NCI-H1417 (cell line): ENCODE measurements around the gene ADGRE3.
A peak's percentile ranks its signal among the peaks of the same experiment; 100 is the strongest.
"Not testable (repeated sequence)": the region's sequence is repeated elsewhere in the genome, so short reads cannot be mapped to it uniquely, and the experiment has no call there.

Source experiments
- DNase-seq, 3 experiments: peaks; one replicate each; lab custom pipeline; 2025; lab: John Stamatoyannopoulos, UW

ADGRE3 gene

DNA sequence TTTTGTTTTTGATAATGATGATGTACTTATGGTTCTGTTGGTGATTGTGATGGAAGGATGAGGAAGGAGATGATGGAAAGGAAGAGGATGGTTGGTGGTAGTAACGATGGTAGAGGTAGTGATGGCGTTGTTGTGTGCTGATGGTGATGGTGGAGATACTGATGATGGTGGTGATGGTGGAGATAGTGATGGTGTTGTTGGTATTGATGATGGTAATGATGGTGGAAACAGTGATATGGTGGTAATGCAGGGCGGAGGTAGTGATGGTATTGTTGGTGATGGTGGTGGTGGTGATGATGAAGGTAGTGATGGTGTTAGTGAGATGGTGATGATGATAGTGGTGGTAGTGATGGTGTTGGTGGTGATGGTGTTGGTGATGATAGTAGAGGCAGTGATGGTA, 79.1 kb downstream of the ADGRE3 start:
- DNase-seq = no peak

DNA sequence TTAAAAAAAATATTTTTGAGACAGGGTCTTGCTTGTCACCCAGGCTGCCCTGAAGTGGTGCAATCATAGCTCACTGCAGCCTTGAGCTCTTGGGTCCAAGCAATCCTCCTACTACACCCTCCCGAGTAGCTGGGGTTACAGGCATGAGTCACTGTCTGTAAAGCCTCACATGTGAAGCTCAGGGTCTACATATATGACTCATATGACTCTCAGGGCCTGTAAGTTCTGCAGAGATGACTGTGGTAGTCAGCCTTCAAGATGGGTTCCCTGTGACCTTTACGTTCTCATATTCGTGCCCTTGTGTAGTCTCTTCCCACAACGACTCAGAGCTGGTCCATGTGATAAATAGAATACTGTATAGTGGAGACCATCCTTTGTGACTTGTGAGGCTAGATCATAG, 85.2 kb downstream of the ADGRE3 start:
- not testable (repeated sequence) for DNase-seq

DNA sequence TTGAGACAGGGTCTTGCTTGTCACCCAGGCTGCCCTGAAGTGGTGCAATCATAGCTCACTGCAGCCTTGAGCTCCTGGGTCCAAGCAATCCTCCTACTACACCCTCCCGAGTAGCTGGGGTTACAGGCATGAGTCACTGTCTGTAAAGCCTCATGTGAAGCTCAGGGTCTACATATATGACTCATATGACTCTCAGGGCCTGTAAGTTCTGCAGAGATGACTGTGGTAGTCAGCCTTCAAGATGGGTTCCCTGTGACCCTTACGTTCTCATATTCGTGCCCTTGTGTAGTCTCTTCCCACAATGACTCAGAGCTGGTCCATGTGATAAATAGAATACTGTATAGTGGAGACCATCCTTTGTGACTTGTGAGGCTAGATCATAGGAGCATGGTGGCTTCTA, 89.5 kb downstream of the ADGRE3 start:
- not testable (repeated sequence) for DNase-seq

DNA sequence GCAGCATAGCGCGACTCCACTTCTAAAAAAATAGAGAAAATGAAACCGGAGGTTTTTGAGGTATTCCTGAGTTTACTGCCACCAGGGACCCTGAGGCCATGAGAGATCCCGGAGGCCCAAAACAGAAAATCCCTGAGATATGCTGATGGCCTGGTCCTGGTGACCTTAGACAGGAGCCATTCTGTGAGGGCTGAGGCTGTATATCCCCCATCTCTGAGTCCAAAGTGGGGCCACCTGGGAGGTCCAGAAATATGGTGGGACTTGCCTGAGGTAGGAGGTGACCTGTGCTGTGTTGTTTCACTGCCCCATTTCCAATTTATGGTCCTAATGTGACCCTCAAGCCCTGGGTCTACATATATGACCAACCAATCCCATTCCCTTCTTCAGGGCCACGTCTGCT, 90.3 kb downstream of the ADGRE3 start:
- not testable (repeated sequence) for DNase-seq

DNA sequence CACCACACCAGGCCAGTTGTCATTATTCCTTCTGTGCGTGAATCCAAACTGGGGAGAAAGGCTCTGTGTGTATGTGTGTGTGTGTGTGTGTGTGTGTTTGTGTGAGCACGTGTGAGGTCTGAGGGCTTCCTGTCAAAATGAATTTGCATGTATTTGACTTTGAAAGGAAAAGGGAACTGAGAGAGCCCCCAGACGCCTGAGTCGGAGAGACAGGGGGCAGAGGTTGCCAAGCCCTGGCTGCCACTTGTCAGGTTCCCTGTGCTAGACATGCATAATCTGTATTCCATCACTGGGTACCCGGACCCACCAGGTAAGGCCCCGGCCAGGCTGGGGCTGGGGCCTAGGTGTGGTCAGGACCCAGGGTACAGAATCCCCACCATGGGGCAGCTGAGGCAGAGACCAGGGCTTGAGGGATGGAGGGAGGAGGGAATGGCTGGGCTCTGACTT, 91.7 kb downstream of the ADGRE3 start, which contains the start of gene CLEC17A:
CLEC17A (plus strand) TSS at position 191 of the 447 bp plus-strand sequence; CDS start at position 268, 77 bp downstream.
- no peak for DNase-seq

DNA sequence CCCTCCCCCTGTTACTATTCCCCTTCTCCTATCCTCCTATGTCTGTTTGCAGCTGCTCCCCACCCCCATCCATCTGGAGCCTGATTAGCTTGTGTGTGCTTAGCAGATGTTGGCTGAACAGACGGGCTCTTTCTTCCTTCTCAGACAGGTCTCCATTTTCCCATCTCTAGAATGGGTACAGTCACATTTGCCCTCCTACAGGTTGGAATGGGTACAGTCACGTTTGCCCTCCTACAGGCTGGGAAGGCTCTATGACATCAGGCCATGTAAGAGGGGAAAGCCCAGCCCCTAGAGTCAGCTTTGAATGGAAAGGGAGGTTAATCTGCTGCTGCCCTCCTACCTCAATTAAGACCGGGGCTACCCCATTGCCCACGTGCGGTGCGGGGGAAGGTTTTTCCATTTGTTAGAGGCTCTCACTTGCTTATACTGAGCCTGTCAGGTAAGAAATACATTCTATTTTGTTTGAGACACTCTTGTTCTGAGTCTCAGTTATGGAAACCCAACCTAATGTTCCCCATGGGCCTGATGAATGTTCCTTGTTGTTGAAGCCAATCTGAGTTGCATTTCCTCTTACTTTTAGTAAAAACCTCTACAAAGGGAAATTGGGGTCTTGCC, 93.9 kb downstream of the ADGRE3 start:
- no peak for DNase-seq

DNA sequence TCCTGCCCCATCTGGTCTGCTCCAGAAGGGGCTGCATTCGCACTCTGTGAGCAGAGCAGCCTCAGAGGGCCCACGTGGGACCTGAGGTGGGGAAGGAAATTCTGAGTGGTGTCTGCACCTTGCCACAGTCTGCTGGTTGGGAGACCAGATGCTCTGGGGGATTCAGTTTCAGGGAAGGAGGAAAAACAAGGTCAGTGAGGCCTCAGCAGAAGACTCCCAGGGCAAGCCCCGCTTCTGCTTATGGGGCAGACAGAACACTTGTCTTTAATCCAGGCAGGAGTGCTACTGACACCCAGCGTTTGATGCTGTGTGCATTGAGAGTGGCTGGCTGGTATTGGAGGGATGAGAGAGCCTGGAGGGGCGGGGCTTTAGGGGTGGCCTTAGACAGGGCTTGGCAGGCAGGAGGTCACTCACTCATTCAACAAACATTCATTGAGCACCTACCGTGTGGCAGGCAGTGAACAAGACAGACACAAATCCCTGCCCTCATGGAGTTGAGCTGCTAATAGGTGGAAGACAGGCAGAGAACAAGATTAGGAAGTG, 96.7 kb downstream of the ADGRE3 start:
- no peak for DNase-seq

DNA sequence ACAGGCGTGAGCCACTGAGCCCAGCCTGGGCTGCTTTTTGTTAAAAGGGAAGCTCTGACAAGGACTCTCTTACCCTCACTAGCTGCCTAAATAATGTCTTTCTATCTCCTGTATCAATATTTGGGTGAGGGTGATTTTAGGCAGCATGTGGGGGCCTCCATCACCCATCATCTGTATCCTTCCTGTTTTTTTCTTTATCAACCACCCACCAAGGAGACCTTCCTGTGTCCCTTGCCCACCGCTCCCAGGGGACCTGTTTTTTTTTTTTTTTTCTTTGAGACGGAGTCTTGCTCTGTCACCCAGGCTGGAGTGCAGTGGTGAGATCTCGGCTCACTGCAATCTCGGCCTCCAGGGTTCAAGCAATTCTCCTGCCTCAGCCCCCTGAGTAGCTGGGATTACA, 97.4 kb downstream of the ADGRE3 start:
- no peak for DNase-seq

DNA sequence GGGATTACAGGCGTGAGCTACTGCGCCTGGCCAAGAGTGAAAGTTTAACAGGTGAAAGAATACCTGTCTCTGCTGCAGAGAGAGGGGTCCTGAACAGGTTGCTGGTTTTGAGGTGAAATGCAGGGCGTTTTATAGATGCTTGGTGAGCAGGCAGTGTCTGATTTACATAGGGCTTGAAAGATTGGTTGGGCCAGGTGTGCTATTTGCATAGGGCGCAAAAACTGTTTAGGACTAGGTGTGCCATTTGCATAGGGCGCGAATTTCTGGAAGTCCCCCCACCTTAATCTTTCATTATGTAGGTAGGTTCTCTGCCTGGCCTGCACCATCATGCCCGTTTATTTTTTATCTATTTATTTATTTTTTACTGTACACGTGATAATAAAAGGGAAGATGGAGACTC, 98.3 kb downstream of the ADGRE3 start:
- DNase-seq = no peak

DNA sequence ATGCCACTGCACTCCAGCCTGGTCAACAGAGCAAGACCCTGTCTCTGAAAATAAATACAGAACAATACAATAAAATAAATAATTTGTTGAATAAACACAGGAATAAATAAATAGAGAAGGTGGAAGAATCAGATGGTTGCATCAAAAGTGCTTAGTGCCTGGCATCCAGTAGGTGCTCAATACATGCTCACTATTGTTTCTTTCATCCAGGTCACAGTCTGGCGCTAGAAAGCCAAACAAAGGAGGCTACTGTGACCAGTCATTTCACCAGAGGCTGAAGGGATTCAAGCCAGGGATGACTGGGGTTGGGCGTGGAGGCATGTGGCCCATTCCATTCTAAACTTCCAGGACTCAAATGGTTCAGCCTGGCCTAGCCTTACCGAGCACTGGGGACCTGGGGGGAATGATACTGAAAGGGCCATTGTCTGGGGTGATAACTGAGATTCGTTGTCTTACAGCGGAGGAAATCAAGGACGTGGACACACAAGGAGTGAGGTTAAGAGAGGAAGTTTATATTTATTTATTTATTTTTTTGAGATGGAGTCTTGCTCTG, 99.1 kb downstream of the ADGRE3 start:
- DNase-seq = no peak

DNA sequence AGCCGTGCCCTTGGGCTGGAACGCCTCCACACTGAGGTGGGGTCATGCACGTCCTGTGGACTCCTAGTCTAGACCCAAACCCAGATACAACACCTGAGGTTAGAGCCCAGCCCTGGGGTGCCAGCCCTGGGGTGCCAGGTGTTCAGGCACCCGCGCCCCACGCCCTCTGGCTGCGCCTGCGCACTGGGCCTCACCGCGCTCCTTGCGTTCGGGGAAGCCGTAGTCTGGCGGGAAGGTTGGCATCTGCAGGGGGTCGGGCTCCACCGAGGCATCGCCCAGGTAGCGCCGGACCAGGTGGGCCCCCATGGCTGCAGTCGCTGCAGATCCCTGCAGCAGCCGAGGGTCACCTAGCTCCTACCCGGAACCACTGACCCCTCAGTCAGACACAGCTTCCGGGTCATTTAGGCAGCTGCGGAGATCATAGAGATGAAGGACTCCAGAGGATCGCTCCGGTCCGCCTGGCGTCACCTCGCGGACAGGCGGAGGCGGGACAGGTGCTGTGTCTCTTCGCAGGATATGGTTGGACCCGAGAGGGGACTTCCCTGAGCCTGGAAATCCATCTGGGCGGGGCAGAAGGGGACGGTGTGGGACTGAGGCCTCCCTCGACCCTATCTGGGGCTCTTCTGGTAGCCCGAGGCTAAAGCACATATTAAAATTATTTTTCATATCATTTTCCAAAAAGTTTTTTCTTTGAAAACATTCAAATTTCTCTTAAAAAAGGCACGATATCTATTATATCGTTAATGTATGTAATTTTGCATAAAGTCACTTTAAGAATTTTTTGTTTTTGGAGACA, 102.8 kb downstream of the ADGRE3 start, which contains the start of gene NDUFB7:
NDUFB7 (minus strand) TSS at position 372 of the 796 bp plus-strand sequence; CDS start at position 306, 66 bp downstream.
- peak; percentile 81 to 97 (median 93) for DNase-seq

DNA sequence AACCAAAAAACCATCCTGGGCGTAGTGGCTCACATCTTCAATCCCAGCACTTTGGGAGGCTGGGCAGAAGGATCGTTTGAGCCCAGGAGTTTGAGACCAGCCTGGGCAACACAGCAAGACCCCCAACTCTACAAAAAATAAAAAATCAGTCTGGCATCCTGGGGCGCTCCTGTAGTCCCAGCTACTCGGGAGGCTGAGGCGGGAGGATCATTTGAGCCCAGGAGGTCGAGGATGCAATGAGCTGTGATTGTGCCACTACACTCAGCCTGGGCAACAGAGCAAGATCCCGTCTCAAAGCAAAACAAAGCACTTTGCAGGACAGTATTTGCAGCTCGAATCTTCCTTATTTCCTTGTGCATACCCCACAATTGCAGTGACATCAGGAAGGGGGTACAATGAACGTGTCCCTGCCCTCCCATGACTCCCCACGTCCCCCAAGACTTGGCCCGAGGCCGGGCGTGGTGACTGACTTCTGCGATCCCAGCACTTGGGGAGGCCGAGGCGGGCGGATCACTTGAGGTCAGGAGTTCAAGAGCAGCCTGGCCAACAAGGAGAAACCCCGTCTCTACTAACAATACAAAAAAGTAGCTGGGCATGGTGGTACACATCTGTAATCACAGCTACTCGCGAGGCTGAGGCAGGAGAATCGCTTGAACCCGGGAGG, 103.6 kb downstream of the ADGRE3 start:
- DNase-seq = no peak
